H54 (cell line): ENCODE data around the gene UBR1.

Experiments used
- DNase-seq: peaks from one replicate; pipeline ENCODE4 v3.0.0; 2011; ENCODE audit warnings: low spot score, mixed read lengths; ENCODE audit not compliant: insufficient read length
- FAIRE-seq: peaks from 3 replicates; lab custom pipeline; 2011; peaks lifted over from hg19 to GRCh38; lab: Jason Lieb, UNC
- POLR2A ChIP-seq: IDR thresholded peaks from 2 replicates; pipeline ENCODE4 v1.6.1; 2011; ENCODE audit warnings: low read depth, mild to moderate bottlenecking, low read length

UBR1 gene

GRCh38 chr15:43096411-43096810 lies 9.4 kb downstream of the UBR1 start:
- FAIRE-seq, result no peak
- DNase-seq, result no peak
- no peak for TF ChIP-seq POLR2A

GRCh38 chr15:43095708-43096347 lies 10.0 kb downstream of the UBR1 start:
- DNase-seq (no peak), FAIRE-seq (peak; percentile 15)
- TF ChIP-seq POLR2A, result no peak

GRCh38 chr15:43095243-43095642 lies 10.6 kb downstream of the UBR1 start:
- DNase-seq (no peak), FAIRE-seq (no peak)
- TF ChIP-seq POLR2A, result no peak

GRCh38 chr15:43094416-43095030 lies 11.3 kb downstream of the UBR1 start:
- FAIRE-seq, result peak; percentile 43

GRCh38 chr15:43093026-43093425 lies 12.8 kb downstream of the UBR1 start:
- TF ChIP-seq POLR2A, result no peak
- FAIRE-seq (no peak), DNase-seq (no peak)

More at GRCh38 chr15:43094416-43095030, 11.3 kb downstream of the UBR1 start:
- no peak for TF ChIP-seq POLR2A
- DNase-seq, result no peak

- DNase-seq (no peak), FAIRE-seq (no peak)
- TF ChIP-seq POLR2A, result no peak
Observed at GRCh38 chr15:43091859-43092258, 14.0 kb downstream of the UBR1 start.

- FAIRE-seq, result peak; percentile 67
- no peak for TF ChIP-seq POLR2A
- no peak for DNase-seq
Observed at GRCh38 chr15:43086551-43086950, 19.3 kb downstream of the UBR1 start.

- DNase-seq (no peak), FAIRE-seq (no peak)
- TF ChIP-seq POLR2A, result no peak
Observed at GRCh38 chr15:43085921-43086320, 19.9 kb downstream of the UBR1 start.

GRCh38 chr15:43082509-43082908 lies 23.3 kb downstream of the UBR1 start:
- no peak for FAIRE-seq
- DNase-seq, result no peak
- no peak for TF ChIP-seq POLR2A

GRCh38 chr15:43081283-43081682 lies 24.6 kb downstream of the UBR1 start:
- FAIRE-seq (no peak), DNase-seq (no peak)
- TF ChIP-seq POLR2A, result no peak

- no peak for FAIRE-seq
- no peak for DNase-seq
- TF ChIP-seq POLR2A, result no peak
Observed at GRCh38 chr15:43071451-43071850, 34.4 kb downstream of the UBR1 start.

GRCh38 chr15:43070893-43071292 lies 34.9 kb downstream of the UBR1 start:
- peak; percentile 58 for FAIRE-seq
- TF ChIP-seq POLR2A, result no peak
- no peak for DNase-seq

GRCh38 chr15:43070249-43070648 lies 35.6 kb downstream of the UBR1 start:
- DNase-seq (no peak), FAIRE-seq (no peak)
- no peak for TF ChIP-seq POLR2A

GRCh38 chr15:43067717-43068461 lies 37.9 kb downstream of the UBR1 start:
- TF ChIP-seq POLR2A, result no peak
- DNase-seq, result peak; percentile 12
- peak; percentile 62 for FAIRE-seq

- FAIRE-seq (no peak), DNase-seq (no peak)
- no peak for TF ChIP-seq POLR2A
Observed at GRCh38 chr15:43056696-43057095, 49.1 kb downstream of the UBR1 start.
